Occipital lobe (tissue), 2 donors: ENCODE data around the gene ADCY5. TPM values are rescaled to one million over a fixed set of nuclear protein-coding genes. Genes with fewer than 3 reads are reported as not detected.

ENCODE experiments used
- DNase-seq: peaks from one replicate; lab custom pipeline; 2025; lab: John Stamatoyannopoulos, UW
- total RNA-seq: library from RNA; depleted of rRNA; stranded (reverse); fragments of >200 nt; gene quantifications from one replicate; pipeline ENCODE4 v1.2.3, GENCODE V29; 2014

The ADCY5 gene
- total RNA-seq, 1 donor from 2014 or later, result 30.7 TPM

DNA sequence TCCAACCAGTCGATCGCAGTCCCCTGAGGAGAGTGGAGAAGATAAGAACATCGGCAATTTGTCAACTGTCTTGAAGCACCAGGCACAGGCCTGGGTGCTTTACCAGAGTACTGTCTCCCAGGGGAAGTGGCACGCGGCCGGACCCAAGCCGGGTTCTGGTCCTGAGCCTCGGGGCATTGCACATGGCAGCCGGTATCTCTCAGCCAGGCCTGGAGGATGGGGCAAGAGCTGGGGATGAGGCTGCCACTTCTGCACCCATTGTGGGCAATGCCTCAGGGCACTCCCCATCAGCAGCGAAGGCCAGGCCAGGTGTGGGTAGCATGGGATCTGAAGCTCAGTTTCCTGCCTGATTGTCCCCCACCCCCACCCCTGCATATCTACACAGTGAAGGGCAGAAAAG is 77.5 kb downstream of the ADCY5 start:
- DNase-seq, result no peak

- no peak for DNase-seq
These were observed 78.1 kb downstream of the ADCY5 start for GRCh38 chr3:123370819-123371218.

- DNase-seq, result no peak
These were observed 79.8 kb downstream of the ADCY5 start for GRCh38 chr3:123369085-123369484.

DNA sequence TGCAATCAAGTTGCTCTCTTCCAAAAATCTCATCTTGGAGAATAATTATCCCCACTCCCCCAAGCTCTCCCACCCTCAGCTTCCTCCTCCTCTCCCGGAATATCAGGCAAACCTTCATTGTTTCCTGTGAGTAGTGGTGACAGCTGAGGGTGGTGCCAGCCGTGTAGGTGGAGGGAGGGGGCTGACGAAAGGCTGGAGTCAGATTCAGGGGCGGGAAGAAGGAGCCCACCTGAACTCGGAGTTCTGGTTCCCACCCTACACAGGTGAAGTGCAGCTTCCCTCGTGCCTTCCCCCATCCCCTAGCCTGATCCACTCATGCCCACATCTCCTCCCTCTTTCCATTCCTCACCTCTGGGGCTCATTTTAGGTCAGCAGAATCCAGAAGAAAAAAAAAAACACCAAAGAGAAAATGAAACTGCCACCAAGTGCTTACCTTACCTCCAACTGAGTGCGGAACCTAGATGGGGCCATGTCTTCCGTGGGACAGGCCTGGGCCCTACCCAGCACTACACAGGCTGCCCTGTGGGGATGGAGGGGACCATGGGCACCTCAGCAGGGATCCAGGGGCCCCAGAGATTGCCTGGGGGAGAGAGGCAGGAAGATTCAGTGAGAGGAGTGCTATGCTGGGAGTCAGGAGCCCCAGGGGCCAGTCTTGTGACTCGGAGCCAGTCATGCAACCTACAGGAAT is 81.3 kb downstream of the ADCY5 start:
- no peak for DNase-seq

DNA sequence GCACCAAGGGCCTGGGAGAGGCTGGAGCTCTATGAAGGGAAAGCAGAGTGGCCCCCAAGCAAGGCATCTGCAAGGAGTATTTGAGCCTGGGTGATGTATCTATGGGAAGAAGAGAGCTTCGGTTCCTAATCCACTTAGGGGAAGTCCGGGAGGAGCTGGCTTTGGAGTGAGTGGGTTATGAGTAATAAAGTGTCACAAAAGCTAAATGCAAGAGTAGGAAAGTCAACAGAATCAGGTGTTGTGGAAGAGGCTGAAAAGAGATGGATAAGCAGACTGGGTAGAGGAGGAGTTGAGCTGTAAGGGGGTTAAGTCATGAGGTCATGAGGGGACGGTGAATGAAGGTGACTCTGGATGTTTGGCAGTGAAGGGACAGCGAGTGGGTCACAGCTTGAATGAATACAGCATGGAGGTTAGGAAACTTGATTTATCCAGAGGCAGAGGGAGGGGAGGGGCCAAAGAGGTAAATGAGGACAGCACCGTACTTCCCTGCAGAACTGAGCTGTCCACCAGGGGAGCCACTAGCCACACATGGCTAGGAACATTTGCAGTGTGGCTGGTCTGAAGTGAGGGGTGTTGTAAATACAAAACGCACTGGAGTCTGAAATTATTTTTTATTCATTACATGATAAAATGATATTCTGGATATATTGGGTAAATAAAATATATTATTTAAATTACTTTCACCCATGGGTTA is 83.3 kb downstream of the ADCY5 start:
- no peak for DNase-seq

GRCh38 chr3:123361071-123361470 is 87.8 kb downstream of the ADCY5 start:
- no peak for DNase-seq

DNA sequence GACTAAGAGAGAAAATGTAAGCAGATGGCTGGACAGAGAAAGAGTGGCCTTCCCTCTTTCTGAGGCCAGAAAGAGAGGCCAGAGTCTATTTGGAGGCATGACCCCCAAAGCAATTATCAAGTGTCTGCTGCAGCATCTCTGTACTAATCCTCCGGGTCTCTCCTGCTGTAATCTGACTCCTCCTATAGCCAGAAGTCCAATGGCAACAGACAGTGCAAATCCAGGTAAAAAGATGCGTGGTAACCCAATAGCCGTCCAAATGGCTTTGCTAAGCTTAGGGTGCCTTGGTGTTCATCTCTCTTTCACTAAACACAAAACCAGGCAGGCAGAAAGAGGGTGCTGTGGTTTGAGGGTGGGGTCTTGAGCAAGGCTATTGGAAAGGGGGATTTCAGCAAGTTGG is 91.6 kb downstream of the ADCY5 start:
- no peak for DNase-seq

DNA sequence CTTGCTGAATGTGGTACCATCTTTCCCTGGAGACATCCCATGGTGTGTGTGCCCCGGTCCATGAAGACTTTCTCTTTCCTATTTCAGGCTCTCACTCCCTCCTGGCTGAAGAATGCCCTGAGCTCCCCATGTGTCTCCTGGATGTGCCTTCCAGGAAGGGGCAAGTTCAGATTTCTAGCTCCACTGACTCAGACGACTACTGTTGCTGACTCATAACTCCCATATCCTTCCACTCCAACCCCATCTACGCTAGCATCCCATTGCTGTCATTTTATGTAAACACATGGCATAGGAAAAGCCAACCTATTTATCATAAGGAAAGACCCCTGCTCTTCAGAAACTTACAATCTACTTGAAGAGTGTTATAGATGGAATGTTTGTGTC is 95.0 kb downstream of the ADCY5 start:
- no peak for DNase-seq

DNA sequence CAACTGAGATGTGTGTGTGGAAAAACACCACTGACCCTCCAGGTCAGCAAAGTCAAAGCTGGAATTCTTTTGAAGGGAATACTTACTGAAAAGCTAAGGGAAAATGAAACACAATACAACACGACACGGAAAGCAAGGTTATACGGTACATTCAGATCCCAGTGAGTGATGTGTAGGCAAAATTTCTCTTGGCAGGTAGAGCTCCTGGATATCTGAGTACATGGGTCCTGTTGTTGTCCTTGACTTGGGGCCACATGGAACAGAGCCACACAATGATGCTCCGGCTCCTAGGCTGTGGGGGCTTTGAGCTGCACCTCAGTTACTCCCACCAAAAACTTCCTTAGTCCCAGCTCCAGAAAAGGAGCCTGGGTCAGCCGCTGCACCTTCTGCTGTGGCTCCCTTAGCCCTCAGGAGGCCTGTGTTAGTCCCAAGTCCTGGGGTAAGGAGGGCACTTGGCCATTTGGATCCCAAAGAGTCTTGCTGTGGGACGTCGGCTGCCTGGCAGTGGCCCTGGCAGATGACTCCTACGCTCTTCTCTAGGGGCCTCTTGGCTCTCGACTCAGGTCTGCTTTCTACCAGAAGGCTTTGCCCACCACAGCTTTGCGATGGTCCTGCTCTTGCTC is 95.6 kb downstream of the ADCY5 start:
- no peak for DNase-seq

DNA sequence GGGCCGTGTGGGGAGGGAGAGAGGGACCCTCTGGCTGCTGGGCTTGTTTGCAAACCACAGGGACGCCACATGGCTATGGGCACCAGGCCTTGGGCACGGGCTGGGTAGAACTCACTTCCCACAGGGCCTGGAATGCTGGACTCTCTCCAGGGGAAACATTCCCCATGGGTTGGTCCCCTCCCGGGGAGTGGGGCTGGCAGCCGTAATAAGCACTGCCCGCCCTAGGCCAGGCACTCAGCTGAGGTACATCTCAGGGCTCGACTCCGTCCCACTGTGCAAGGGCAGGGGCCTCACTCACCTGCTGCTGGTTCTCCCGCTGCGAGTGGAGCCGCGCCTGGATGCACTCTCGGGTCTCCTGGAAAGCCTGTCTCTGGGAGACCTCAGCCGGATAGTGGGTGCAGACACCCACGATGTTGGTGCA is 96.7 kb downstream of the ADCY5 start:
- DNase-seq, result no peak

DNA sequence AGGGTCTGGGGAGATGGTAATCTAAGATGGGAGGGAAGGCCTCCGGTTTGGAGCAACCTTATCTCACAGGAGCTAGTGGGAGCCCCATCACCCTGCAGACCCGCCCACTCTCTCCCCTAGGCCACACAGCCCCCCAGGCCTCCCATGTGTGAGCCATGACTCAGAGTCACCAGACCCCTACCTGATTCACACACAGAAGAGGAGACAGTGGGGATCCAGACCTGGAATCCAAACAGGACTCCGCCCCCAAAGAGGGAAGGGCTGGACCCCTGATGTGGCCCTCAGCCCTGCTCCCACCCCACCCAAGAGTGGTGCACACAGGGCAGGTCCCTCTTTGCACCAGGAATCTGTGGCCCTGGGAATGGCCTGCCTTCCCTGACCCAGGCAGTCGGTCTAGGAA is 97.4 kb downstream of the ADCY5 start:
- no peak for DNase-seq

DNA sequence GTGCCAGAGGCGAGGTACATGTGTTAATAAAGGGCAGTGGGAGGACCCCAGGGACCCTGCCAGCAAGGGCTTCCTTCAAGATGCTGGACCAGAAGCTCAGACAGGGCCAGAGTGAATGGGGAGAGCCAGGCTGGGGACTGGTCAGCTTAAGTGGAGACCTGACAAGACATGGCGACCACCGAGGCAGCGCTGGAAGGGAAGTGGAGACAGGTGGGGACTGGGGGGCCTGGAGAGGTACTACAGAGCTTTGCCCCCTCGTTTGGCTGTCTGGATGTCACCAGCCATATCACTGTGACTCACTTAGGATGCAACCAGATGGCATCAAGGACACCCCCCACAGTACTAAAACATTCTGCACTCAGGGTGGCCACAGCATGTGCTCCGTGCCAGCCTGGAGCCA is 97.9 kb downstream of the ADCY5 start:
- DNase-seq, result no peak

DNA sequence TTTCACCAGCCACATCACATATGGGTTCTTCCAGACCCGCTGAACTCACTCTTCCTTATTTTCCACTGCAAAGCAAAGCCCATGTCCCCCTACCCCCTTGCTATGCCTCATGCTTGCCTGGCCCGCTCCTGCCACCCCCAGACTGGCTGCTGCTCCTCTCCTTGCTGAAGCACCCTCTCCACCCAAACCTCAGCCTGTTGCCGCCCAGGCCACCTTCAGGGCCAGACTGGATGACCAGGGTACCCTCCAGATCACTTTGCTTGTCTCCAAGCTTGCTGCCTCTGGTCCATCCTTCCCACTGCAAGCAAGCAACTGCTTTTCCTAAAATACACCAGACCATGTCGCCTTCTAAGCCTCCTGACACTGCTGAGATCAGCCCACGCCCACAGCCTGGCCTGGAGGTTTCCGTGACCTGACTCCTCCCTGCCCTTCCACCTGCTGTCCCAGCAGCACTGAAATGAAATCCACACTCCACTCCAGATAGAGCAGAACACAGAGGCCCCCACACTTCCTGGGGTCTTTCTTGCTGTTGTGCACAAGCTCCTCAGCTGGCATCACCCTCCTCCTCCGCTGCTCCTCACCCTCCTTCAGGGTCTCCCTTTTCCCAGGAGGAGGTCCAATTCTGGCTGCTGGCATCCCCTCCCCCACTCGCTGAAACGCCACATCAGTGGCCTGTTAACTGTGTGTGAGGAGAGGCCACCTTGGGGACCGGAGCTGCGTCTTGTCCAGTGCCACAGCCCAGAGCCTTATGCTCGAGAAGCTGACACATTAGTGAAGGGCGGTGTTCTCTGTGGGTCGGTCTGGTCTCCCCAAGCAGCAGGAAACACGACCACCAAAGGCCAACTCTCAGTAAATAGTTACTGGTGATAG is 99.1 kb downstream of the ADCY5 start:
- no peak for DNase-seq

GRCh38 chr3:123349201-123349535 is 99.7 kb downstream of the ADCY5 start:
- DNase-seq, result no peak

GRCh38 chr3:123348471-123349200 is 100.3 kb downstream of the ADCY5 start:
- DNase-seq, result no peak

DNA sequence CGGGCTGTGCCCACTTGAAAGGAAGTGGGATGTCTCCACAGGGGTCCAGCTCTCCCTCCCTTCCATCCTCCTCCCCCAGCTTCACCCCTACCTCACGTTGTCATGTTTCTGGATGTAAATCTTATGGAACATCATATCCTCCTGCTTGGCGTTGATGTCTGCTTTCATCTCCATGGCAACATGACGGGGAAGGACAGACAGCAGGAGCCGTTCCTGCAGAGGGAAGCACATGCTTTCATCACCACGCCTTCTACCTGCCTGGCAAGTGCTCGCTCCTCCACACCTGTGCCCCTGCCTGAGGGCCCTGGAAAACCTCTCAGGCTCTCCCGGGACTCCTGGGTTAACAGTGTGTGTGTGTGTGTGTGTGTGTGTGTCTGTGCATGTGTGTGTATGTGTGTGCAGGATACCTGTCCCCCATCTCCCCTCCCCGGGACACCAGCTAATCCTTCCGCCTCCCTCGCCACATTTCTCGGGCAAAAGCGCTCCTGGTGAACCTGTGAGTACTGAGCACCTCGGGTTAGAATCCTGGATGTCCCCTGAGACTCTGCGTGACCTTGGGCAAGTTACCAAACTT is 101.1 kb downstream of the ADCY5 start:
- no peak for DNase-seq

DNA sequence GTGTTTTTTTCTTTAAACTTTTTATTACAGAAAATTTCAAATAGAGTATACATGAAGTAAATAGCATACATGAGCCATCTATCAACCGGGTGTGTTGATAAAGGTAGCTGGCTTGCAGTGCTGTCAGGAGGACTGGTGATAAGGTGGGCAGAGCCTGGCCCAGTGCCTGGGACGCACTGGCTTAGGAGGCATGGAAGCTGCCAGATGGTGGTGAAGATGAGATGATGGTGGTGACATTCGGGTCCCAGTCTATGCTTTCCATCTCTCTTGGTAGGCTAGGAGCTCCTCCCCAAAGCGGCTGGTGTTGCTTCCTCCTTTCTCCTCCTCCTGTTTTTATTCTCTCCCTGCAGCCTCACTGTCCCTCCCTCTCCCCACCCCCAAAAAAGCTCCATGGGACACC is 101.7 kb downstream of the ADCY5 start:
- no peak for DNase-seq

DNA sequence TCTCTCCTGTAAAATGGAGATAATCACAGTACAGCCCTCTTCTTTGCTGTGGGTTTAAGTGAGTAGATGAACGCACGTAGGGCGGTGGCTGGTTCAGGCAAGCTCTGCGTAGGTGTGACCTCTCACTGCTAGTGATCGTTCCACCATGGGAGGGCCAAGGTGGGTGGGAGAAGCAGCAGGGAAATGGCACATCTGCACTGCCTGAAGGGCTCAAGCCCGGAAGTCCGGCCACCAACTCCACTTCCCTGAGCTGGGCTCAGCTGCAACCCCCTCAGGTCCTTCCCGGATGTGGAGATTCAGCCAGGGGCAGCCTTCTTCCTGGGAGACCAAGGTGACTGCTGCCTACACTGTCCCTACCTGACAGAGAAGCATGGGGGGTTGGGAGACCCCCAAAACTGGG is 102.9 kb downstream of the ADCY5 start:
- no peak for DNase-seq

GRCh38 chr3:123344907-123345594 is 103.8 kb downstream of the ADCY5 start:
- DNase-seq, result no peak

GRCh38 chr3:123344175-123344906 is 104.5 kb downstream of the ADCY5 start:
- DNase-seq, result no peak
